ENCODE measurements around the gene ARRDC3. TPM values are rescaled to one million over a fixed set of nuclear protein-coding genes. Genes with fewer than 3 reads are reported as not detected.

The ARRDC3 gene
- total RNA-seq, 4 donors from 2014 or later = 58.2 to 121 (median 76.1) TPM

DNA sequence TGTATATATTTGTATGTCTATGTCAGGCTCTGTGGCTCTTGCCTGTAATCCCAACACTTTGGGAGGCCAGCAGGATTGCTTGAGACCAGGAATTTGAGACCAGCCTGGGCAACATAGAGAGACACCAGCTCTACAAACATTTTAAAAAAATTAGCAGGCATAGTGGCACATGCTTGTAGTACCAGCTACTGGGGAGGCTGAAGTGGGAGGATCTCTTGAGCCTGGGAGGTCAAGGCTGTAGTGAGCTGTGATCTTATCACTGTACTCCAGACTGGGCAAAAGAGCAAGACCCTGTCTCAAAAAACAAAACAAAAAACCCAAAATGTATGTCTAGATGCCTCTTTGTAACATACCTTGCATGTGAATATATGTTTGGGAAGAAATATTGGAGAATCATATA is 15.8 kb downstream of the ARRDC3 start:
- Histone ChIP-seq H3K9me3 (no peaks in the 10 kb centered on the region), H3K4me3 (no peak overlapping the region), H3K27me3 (no peaks in the 10 kb centered on the region), H3K4me1 (peaks cover 0 to 49% (median 6%) of the 10 kb centered on the region in 4 donors), H3K36me3 (peaks cover 0 to 54% (median 2%) of the 10 kb centered on the region in 3 donors), H3K27ac (peak overlapping the region in 2 of 4 donors; percentile 21 to 34)
- no peak for DNase-seq (ENCODE audit: low spot score in 2 of 2)
- no peak for TF ChIP-seq POLR2A (IDR thresholded peaks at IDR 0.05)
- TF ChIP-seq CTCF (IDR thresholded peaks at IDR 0.05) = no peak
- no peak for TF ChIP-seq EP300 (IDR thresholded peaks at IDR 0.05)

GRCh38 chr5:91366551-91366950 is 16.6 kb downstream of the ARRDC3 start:
- no peaks in the 10 kb centered on the region for H3K27me3 ChIP-seq
- TF ChIP-seq POLR2A (IDR thresholded peaks at IDR 0.05) = no peak
- TF ChIP-seq EP300 (IDR thresholded peaks at IDR 0.05) = no peak
- TF ChIP-seq CTCF (IDR thresholded peaks at IDR 0.05) = no peak
- peaks cover 0 to 41% (median 4%) of the 10 kb centered on the region in 4 donors for H3K4me1 ChIP-seq
- DNase-seq (ENCODE audit: low spot score in 2 of 2) = no peak
- no peak overlapping the region for H3K4me3 ChIP-seq
- WGBS, 2 donors = 96 to 100% methylated on average over 1 of the region's 1 CpG
- H3K9me3 ChIP-seq = no peaks in the 10 kb centered on the region
- H3K27ac ChIP-seq = peak overlapping the region in 1 of 4 donors; percentile 4
- H3K36me3 ChIP-seq = peaks cover 0 to 47% (median 2%) of the 10 kb centered on the region in 3 donors

DNA sequence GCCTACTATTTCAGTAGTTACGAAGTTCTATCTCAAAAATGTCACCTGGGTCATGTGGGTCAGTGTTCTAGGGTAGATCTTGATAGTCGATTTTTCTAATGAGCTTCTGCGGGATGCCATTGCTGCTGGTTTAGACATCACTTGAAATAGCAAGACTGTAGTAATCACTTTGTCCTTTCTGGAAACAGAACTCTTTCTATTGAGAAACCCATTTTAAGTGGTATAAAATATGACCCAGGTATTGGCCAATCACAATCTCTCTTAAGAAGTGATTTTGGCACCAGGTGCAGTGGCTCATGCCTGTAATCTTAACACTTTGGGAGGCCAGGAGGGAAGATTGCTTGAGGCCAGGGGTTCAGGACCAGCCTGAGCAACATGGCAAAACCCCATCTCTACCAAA is 17.6 kb downstream of the ARRDC3 start:
- H3K36me3 ChIP-seq = peaks cover 0 to 38% (median 0%) of the 10 kb centered on the region in 3 donors
- no peak overlapping the region for H3K4me3 ChIP-seq
- H3K27me3 ChIP-seq = no peaks in the 10 kb centered on the region
- no peak overlapping the region for H3K27ac ChIP-seq
- DNase-seq (ENCODE audit: low spot score in 2 of 2) = no peak
- TF ChIP-seq POLR2A (IDR thresholded peaks at IDR 0.05) (no peak), CTCF (IDR thresholded peaks at IDR 0.05) (no peak), EP300 (IDR thresholded peaks at IDR 0.05) (no peak)
- no peaks in the 10 kb centered on the region for H3K9me3 ChIP-seq
- WGBS, 2 donors = 92 to 94% methylated on average over 3 of the region's 3 CpGs
- H3K4me1 ChIP-seq = peaks cover 0 to 33% (median 4%) of the 10 kb centered on the region in 4 donors

- no peak for DNase-seq (ENCODE audit: low spot score in 2 of 2)
- no peak for TF ChIP-seq CTCF (IDR thresholded peaks at IDR 0.05)
- no peak for TF ChIP-seq POLR2A (IDR thresholded peaks at IDR 0.05)
- no peak for TF ChIP-seq EP300 (IDR thresholded peaks at IDR 0.05)
- Histone ChIP-seq H3K4me1 (peaks cover 0 to 11% (median 0%) of the 10 kb centered on the region in 4 donors), H3K9me3 (no peaks in the 10 kb centered on the region), H3K27ac (no peak overlapping the region), H3K27me3 (no peaks in the 10 kb centered on the region), H3K4me3 (no peak overlapping the region), H3K36me3 (peaks cover 0 to 16% (median 0%) of the 10 kb centered on the region in 3 donors)
- 90 to 100% methylated on average over 1 of the region's 1 CpG for WGBS, 2 donors
Measured at GRCh38 chr5:91362935-91363334, 20.2 kb downstream of the ARRDC3 start.

GRCh38 chr5:91361790-91362189 is 21.3 kb downstream of the ARRDC3 start:
- no peak for TF ChIP-seq CTCF (IDR thresholded peaks at IDR 0.05)
- TF ChIP-seq EP300 (IDR thresholded peaks at IDR 0.05) = no peak
- no peak for TF ChIP-seq POLR2A (IDR thresholded peaks at IDR 0.05)
- H3K36me3 ChIP-seq = peaks cover 0 to 5% (median 0%) of the 10 kb centered on the region in 3 donors
- H3K9me3 ChIP-seq = no peaks in the 10 kb centered on the region
- H3K27me3 ChIP-seq = no peaks in the 10 kb centered on the region
- DNase-seq (ENCODE audit: low spot score in 2 of 2) = no peak
- no peak overlapping the region for H3K4me3 ChIP-seq
- WGBS, 2 donors = 92 to 95% methylated on average over 3 of the region's 3 CpGs
- H3K27ac ChIP-seq = no peak overlapping the region
- peaks cover 0 to 11% (median 0%) of the 10 kb centered on the region in 4 donors for H3K4me1 ChIP-seq
